Effector memory CD8-positive, alpha-beta T cell (primary cell): ENCODE data around the gene AIFM1.

Experiments
- ATAC-seq: fragments of 150-1000 bp; cut with Tn5 transposase; replicated peaks from 2 replicates; pipeline ENCODE4 v1.10.0; 2021; ENCODE audit warnings: mild to moderate bottlenecking, moderate library complexity
- DNase-seq, 3 experiments: peaks; one replicate each; pipeline ENCODE4 v3.0.0; 2021
- H3K27ac Mint-ChIP-seq, 2 donors: one replicate each; pipeline ENCODE4 v1.8.0; 2022; ENCODE audit warnings: mild to moderate bottlenecking in 2 of 2, mixed read lengths in 2 of 2, moderate library complexity in 2 of 2
- H3K27me3 Mint-ChIP-seq, 2 donors: one replicate each; pipeline ENCODE4 v1.8.0; 2022; ENCODE audit warnings: mixed read lengths in 2 of 2
- H3K36me3 Mint-ChIP-seq: one replicate; pipeline ENCODE4 v1.8.0; 2022; ENCODE audit warnings: mild to moderate bottlenecking, moderate library complexity, mixed read lengths; ENCODE audit not compliant: insufficient read depth
- H3K4me1 Mint-ChIP-seq, 2 donors: one replicate each; pipeline ENCODE4 v1.8.0; 2022; ENCODE audit warnings: low read depth in 2 of 2, mixed read lengths in 2 of 2
- H3K4me3 Mint-ChIP-seq, 2 donors: one replicate each; pipeline ENCODE4 v1.8.0; 2022; ENCODE audit warnings: mild to moderate bottlenecking in 2 of 2, mixed read lengths in 2 of 2, moderate library complexity in 2 of 2
- H3K9me3 Mint-ChIP-seq, 2 donors: one replicate each; pipeline ENCODE4 v1.8.0; 2022; ENCODE audit warnings: mixed read lengths in 2 of 2

The AIFM1 gene

GRCh38 chrX:130086447-130087206 is 79.0 kb downstream of the AIFM1 start:
- H3K4me1 Mint-ChIP-seq: peaks cover 33 to 53% of the 10 kb centered on the region in 2 donors
- peak overlapping the region; percentile 67 to 90 for H3K27ac Mint-ChIP-seq
- peak; percentile 56 to 60 (median 58) for DNase-seq
- H3K4me3 Mint-ChIP-seq: peak overlapping the region; percentile 81 to 88
- H3K36me3 Mint-ChIP-seq: peaks cover 37% of the 10 kb centered on the region
- H3K27me3 Mint-ChIP-seq: no peaks in the 10 kb centered on the region
- peak; percentile 69 for ATAC-seq
- H3K9me3 Mint-ChIP-seq: no peaks in the 10 kb centered on the region

GRCh38 chrX:130085551-130086446 is 79.8 kb downstream of the AIFM1 start:
- no peaks in the 10 kb centered on the region for H3K27me3 Mint-ChIP-seq
- DNase-seq (no peak), ATAC-seq (no peak)
- peak overlapping the region; percentile 81 to 88 for H3K4me3 Mint-ChIP-seq
- no peaks in the 10 kb centered on the region for H3K9me3 Mint-ChIP-seq
- H3K4me1 Mint-ChIP-seq: peaks cover 37 to 57% of the 10 kb centered on the region in 2 donors
- peak overlapping the region; percentile 67 to 90 for H3K27ac Mint-ChIP-seq
- peaks cover 37% of the 10 kb centered on the region for H3K36me3 Mint-ChIP-seq

- Mint-ChIP-seq H3K4me3 (peak overlapping the region; percentile 81 to 88), H3K4me1 (peaks cover 36 to 56% of the 10 kb centered on the region in 2 donors), H3K27ac (peak overlapping the region; percentile 46 to 90), H3K9me3 (no peaks in the 10 kb centered on the region), H3K27me3 (no peaks in the 10 kb centered on the region), H3K36me3 (peaks cover 45% of the 10 kb centered on the region)
- ATAC-seq: no peak
- no peak for DNase-seq
Observed at GRCh38 chrX:130084631-130085237, 80.9 kb downstream of the AIFM1 start.

- Mint-ChIP-seq H3K4me3 (peak overlapping the region; percentile 81 to 88), H3K27me3 (no peaks in the 10 kb centered on the region), H3K9me3 (no peaks in the 10 kb centered on the region), H3K36me3 (peaks cover 52% of the 10 kb centered on the region), H3K4me1 (peaks cover 36 to 52% of the 10 kb centered on the region in 2 donors), H3K27ac (peak overlapping the region; percentile 73 to 90)
- DNase-seq (no peak), ATAC-seq (no peak)
Observed at GRCh38 chrX:130083656-130084382, 81.8 kb downstream of the AIFM1 start.

GRCh38 chrX:130083107-130083490 is 82.5 kb downstream of the AIFM1 start:
- peak overlapping the region; percentile 81 to 88 for H3K4me3 Mint-ChIP-seq
- H3K36me3 Mint-ChIP-seq: peaks cover 53% of the 10 kb centered on the region
- DNase-seq (no peak), ATAC-seq (no peak)
- no peaks in the 10 kb centered on the region for H3K9me3 Mint-ChIP-seq
- H3K27ac Mint-ChIP-seq: peak overlapping the region; percentile 87 to 90
- H3K4me1 Mint-ChIP-seq: peaks cover 36 to 51% of the 10 kb centered on the region in 2 donors
- no peaks in the 10 kb centered on the region for H3K27me3 Mint-ChIP-seq

- Mint-ChIP-seq H3K27ac (peak overlapping the region; percentile 87 to 90), H3K4me1 (peaks cover 30 to 47% of the 10 kb centered on the region in 2 donors), H3K9me3 (no peaks in the 10 kb centered on the region), H3K36me3 (peaks cover 50% of the 10 kb centered on the region), H3K27me3 (no peaks in the 10 kb centered on the region), H3K4me3 (peak overlapping the region; percentile 81 to 88)
- DNase-seq (peak; percentile 54 to 58 (median 55)), ATAC-seq (peak; percentile 75)
Observed at GRCh38 chrX:130082244-130083106, 83.2 kb downstream of the AIFM1 start.

GRCh38 chrX:130081421-130082045 is 84.1 kb downstream of the AIFM1 start:
- Mint-ChIP-seq H3K27ac (peak overlapping the region; percentile 87 to 90), H3K36me3 (peaks cover 41% of the 10 kb centered on the region), H3K4me1 (peaks cover 25 to 41% of the 10 kb centered on the region in 2 donors), H3K9me3 (no peaks in the 10 kb centered on the region), H3K4me3 (peak overlapping the region; percentile 81 to 88), H3K27me3 (no peaks in the 10 kb centered on the region)
- DNase-seq (no peak), ATAC-seq (no peak)

GRCh38 chrX:130080791-130081367 is 84.8 kb downstream of the AIFM1 start:
- Mint-ChIP-seq H3K4me3 (peak overlapping the region; percentile 81 to 88), H3K36me3 (peaks cover 39% of the 10 kb centered on the region), H3K4me1 (peaks cover 21 to 41% of the 10 kb centered on the region in 2 donors), H3K27ac (peak overlapping the region in 1 of 2 donors; percentile 90), H3K27me3 (no peaks in the 10 kb centered on the region), H3K9me3 (no peaks in the 10 kb centered on the region)
- no peak for DNase-seq
- no peak for ATAC-seq

- Mint-ChIP-seq H3K9me3 (no peaks in the 10 kb centered on the region), H3K4me3 (peak overlapping the region; percentile 41 to 63), H3K27ac (peak overlapping the region; percentile 62 to 80), H3K27me3 (no peaks in the 10 kb centered on the region), H3K4me1 (peaks cover 21 to 33% of the 10 kb centered on the region in 2 donors), H3K36me3 (peaks cover 43% of the 10 kb centered on the region)
- no peak for ATAC-seq
- peak; percentile 39 to 47 (median 43) for DNase-seq
Observed at GRCh38 chrX:130079824-130080406, 85.7 kb downstream of the AIFM1 start.
